NCI-H1105 treated with DMSO at 0.1 percent for 48 hours (cell line): ENCODE results near the gene ATR.
A peak's percentile ranks its signal among the peaks of the same experiment; 100 is the strongest.
"Not testable (repeated sequence)": the region's sequence is repeated elsewhere in the genome, so short reads cannot be mapped to it uniquely, and the experiment has no call there.

Source experiments
- DNase-seq: peaks from one replicate; lab custom pipeline; 2025; lab: John Stamatoyannopoulos, UW

ATR gene

GRCh38 chr3:142595141-142595540 is 16.6 kb upstream of the ATR start:
- no peak for DNase-seq

- DNase-seq = not testable (repeated sequence)
Observed at GRCh38 chr3:142592268-142592667, 13.7 kb upstream of the ATR start.

GRCh38 chr3:142588703-142589102 is 10.2 kb upstream of the ATR start:
- DNase-seq = no peak

GRCh38 chr3:142586803-142587406 is 8.4 kb upstream of the ATR start:
- peak; percentile 81 for DNase-seq

GRCh38 chr3:142581070-142581469 is 2.5 kb upstream of the ATR start:
- DNase-seq = not testable (repeated sequence)

- DNase-seq = no peak
Observed at GRCh38 chr3:142580061-142580423, 1.5 kb upstream of the ATR start.

- no peak for DNase-seq
Observed at GRCh38 chr3:142577696-142578328, 721 bp downstream of the ATR start.

- DNase-seq = no peak
Observed at GRCh38 chr3:142576792-142577191, 1.7 kb downstream of the ATR start.

- peak; percentile 52 for DNase-seq
Observed at GRCh38 chr3:142574665-142575064, 3.9 kb downstream of the ATR start.

- DNase-seq = not testable (repeated sequence)
Observed at GRCh38 chr3:142574223-142574622, 4.3 kb downstream of the ATR start.

- not testable (repeated sequence) for DNase-seq
Observed at GRCh38 chr3:142569422-142569821, 9.1 kb downstream of the ATR start.

- DNase-seq = no peak
Observed at GRCh38 chr3:142568393-142569017, 10.0 kb downstream of the ATR start.

GRCh38 chr3:142566096-142566495 is 12.4 kb downstream of the ATR start:
- DNase-seq = no peak

GRCh38 chr3:142563496-142563997 is 15.0 kb downstream of the ATR start:
- no peak for DNase-seq

GRCh38 chr3:142560118-142560517 is 18.4 kb downstream of the ATR start:
- DNase-seq = no peak

GRCh38 chr3:142553741-142554140 is 24.8 kb downstream of the ATR start:
- no peak for DNase-seq

GRCh38 chr3:142552579-142552978 is 26.0 kb downstream of the ATR start:
- DNase-seq = not testable (repeated sequence)

- DNase-seq = no peak
Observed at GRCh38 chr3:142549986-142550385, 28.5 kb downstream of the ATR start.

- DNase-seq = no peak
Observed at GRCh38 chr3:142543307-142543706, 35.2 kb downstream of the ATR start.

GRCh38 chr3:142542054-142542453 is 36.5 kb downstream of the ATR start:
- DNase-seq = no peak

- no peak for DNase-seq
Observed at GRCh38 chr3:142536519-142536918, 42.0 kb downstream of the ATR start.

GRCh38 chr3:142534543-142534942 is 44.0 kb downstream of the ATR start:
- no peak for DNase-seq

- no peak for DNase-seq
Observed at GRCh38 chr3:142530296-142530695, 48.2 kb downstream of the ATR start.
